Measurements from ENCODE around the gene FDX2. TPM values are rescaled to one million over a fixed set of nuclear protein-coding genes. Genes with fewer than 3 reads are reported as not detected.

FDX2 gene
- total and polyA plus RNA-seq, 2 of the 13 experiments (the other 11 are each of a cell fraction or from before 2014, with no cell fraction given), result 21.0 to 24.7 TPM

DNA sequence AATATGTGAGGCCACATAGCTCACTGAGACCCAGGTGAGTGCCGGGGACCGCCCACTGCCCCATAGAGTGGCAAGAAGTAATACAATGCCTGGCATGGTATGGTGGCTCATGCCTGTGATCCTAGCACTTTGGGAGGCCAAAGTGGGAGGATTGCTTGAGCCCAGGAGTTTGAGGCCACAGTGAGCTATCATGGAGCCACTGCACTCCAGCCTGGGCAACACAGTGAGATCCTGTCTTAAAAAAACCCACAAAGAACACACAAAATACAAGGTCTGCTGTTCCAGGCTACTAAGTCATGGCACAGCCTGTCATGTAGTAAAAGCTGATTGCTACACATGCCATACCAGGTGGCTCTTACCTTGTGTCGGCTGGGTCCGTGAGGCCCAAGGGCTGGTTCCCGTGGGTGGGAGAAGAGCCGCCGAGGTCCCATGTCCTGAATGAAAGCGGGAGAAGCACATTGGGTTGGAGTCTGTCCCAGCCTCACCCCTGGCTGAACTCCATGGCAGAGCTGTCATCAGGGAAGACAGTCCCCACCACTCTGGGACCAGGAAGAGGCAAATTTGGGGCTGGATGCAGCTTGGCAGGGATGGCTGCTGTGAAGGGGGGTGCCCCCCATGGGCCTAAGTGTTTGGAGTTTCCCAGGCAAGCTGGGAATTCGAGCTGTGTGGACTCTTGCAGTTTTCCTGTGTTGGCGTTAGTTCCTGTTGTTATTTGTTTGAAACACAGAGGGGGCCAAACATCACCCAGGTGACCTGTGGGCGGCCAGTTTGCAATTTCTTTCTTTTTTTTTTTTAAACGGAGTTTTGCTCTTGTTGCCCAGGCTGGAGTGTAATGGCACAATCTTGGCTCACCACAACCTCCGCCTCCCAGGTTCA lies 3.2 kb upstream of the FDX2 start:
- BruUV-seq (replicated peaks), result no TSS peak
- Histone ChIP-seq H2AFZ (ENCODE audit: low read length) (no peak overlapping the region), H3K27ac (ENCODE audit: extremely low read length, insufficient read depth, low read length) (no peak overlapping the region), H3K9ac (ENCODE audit: insufficient read depth, low read depth, low read length) (no peak overlapping the region), H3K9me3 (ENCODE audit: low read length) (no peaks in the 10 kb centered on the region), H3K4me3 (replicated peaks in 1 of 3; ENCODE audit: insufficient read depth in 1 of 3, low read depth in 2 of 3, low read length in 3 of 3) (no peak overlapping the region), H3K36me3 (replicated peaks in 1 of 2; ENCODE audit: control insufficient read depth in 1 of 2, insufficient read depth in 2 of 2, low read length in 2 of 2) (peaks cover 29 to 61% of the 10 kb centered on the region in 2 experiments), H3K79me2 (ENCODE audit: insufficient read depth, low read length) (peaks cover 5% of the 10 kb centered on the region), H3K4me1 (ENCODE audit: insufficient read depth, low read length) (peaks cover 17% of the 10 kb centered on the region), H3K4me2 (ENCODE audit: low read depth, low read length) (no peak overlapping the region), H4K20me1 (ENCODE audit: insufficient read depth, low read length) (no peaks in the 10 kb centered on the region; the same call in 1 of the 2 replicates), H3K27me3 (ENCODE audit: control insufficient read depth in 1 of 2, insufficient read depth in 2 of 2, low read length in 2 of 2) (no peaks in the 10 kb centered on the region; a peak in 1 of 5 replicates)
- CTCF ChIA-PET (ENCODE audit: low intra/inter-chr PET ratio, low total read pairs), result no interaction called here
- in situ Hi-C loops (cut with HindIII; ENCODE audit: extremely low pct_ligation_motif_present, low pct_unique_long_range_greater_than_20kb), result no loop called here
- ATAC-seq (no peak), FAIRE-seq (no peak), DNase-seq (ENCODE audit: low spot score) (no peak)
- intact Hi-C loops (cut with micrococcal nuclease; ENCODE audit: unreplicated experiment), result no loop called here
- POLR2A ChIA-PET, result interaction anchor here (5.1 kb wide), 1 partner anchor 15 kb away, joined by 24 read pairs; the partner anchor contains the start of gene RAVER1
- 93% methylated on average over 13 of the region's 13 CpGs for WGBS (ENCODE audit: low lambda C conversion rate)
- TF ChIP-seq, protein P1, sequence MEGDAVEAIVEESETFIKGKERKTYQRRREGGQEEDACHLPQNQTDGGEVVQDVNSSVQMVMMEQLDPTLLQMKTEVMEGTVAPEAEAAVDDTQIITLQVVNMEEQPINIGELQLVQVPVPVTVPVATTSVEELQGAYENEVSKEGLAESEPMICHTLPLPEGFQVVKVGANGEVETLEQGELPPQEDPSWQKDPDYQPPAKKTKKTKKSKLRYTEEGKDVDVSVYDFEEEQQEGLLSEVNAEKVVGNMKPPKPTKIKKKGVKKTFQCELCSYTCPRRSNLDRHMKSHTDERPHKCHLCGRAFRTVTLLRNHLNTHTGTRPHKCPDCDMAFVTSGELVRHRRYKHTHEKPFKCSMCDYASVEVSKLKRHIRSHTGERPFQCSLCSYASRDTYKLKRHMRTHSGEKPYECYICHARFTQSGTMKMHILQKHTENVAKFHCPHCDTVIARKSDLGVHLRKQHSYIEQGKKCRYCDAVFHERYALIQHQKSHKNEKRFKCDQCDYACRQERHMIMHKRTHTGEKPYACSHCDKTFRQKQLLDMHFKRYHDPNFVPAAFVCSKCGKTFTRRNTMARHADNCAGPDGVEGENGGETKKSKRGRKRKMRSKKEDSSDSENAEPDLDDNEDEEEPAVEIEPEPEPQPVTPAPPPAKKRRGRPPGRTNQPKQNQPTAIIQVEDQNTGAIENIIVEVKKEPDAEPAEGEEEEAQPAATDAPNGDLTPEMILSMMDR (CRISPR knock-in tag; IDR thresholded peaks at IDR 0.05), result no peak
- TF ChIP-seq, protein P2, sequence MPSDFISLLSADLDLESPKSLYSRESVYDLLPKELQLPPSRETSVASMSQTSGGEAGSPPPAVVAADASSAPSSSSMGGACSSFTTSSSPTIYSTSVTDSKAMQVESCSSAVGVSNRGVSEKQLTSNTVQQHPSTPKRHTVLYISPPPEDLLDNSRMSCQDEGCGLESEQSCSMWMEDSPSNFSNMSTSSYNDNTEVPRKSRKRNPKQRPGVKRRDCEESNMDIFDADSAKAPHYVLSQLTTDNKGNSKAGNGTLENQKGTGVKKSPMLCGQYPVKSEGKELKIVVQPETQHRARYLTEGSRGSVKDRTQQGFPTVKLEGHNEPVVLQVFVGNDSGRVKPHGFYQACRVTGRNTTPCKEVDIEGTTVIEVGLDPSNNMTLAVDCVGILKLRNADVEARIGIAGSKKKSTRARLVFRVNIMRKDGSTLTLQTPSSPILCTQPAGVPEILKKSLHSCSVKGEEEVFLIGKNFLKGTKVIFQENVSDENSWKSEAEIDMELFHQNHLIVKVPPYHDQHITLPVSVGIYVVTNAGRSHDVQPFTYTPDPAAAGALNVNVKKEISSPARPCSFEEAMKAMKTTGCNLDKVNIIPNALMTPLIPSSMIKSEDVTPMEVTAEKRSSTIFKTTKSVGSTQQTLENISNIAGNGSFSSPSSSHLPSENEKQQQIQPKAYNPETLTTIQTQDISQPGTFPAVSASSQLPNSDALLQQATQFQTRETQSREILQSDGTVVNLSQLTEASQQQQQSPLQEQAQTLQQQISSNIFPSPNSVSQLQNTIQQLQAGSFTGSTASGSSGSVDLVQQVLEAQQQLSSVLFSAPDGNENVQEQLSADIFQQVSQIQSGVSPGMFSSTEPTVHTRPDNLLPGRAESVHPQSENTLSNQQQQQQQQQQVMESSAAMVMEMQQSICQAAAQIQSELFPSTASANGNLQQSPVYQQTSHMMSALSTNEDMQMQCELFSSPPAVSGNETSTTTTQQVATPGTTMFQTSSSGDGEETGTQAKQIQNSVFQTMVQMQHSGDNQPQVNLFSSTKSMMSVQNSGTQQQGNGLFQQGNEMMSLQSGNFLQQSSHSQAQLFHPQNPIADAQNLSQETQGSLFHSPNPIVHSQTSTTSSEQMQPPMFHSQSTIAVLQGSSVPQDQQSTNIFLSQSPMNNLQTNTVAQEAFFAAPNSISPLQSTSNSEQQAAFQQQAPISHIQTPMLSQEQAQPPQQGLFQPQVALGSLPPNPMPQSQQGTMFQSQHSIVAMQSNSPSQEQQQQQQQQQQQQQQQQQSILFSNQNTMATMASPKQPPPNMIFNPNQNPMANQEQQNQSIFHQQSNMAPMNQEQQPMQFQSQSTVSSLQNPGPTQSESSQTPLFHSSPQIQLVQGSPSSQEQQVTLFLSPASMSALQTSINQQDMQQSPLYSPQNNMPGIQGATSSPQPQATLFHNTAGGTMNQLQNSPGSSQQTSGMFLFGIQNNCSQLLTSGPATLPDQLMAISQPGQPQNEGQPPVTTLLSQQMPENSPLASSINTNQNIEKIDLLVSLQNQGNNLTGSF (CRISPR knock-in tag; IDR thresholded peaks at IDR 0.05), result no peak
- TF ChIP-seq NKX3-1 (CRISPR knock-in tag; IDR thresholded peaks at IDR 0.05) (no peak), NR2F1 (CRISPR knock-in tag; IDR thresholded peaks at IDR 0.05) (no peak), ZFP36L2 (CRISPR knock-in tag; IDR thresholded peaks at IDR 0.05) (no peak), ZNF879 (CRISPR knock-in tag; IDR thresholded peaks at IDR 0.05) (no peak), PTBP1 (IDR thresholded peaks at IDR 0.05; ENCODE audit: low read depth, low read length, poor library complexity, severe bottlenecking) (no peak), RAD21 (CRISPR knock-in tag; IDR thresholded peaks at IDR 0.05) (no peak), PAWR (CRISPR knock-in tag; IDR thresholded peaks at IDR 0.05; ENCODE audit: borderline replicate concordance) (no peak), ZSCAN30 (CRISPR knock-in tag; IDR thresholded peaks at IDR 0.05) (no peak), FOXM1 (CRISPR knock-in tag; IDR thresholded peaks at IDR 0.05) (no peak), ZBTB42 (CRISPR knock-in tag; IDR thresholded peaks at IDR 0.05) (no peak)
- TF ChIP-seq, protein P3, sequence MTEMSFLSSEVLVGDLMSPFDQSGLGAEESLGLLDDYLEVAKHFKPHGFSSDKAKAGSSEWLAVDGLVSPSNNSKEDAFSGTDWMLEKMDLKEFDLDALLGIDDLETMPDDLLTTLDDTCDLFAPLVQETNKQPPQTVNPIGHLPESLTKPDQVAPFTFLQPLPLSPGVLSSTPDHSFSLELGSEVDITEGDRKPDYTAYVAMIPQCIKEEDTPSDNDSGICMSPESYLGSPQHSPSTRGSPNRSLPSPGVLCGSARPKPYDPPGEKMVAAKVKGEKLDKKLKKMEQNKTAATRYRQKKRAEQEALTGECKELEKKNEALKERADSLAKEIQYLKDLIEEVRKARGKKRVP (CRISPR knock-in tag; IDR thresholded peaks at IDR 0.05), result no peak
- TF ChIP-seq, protein P4, sequence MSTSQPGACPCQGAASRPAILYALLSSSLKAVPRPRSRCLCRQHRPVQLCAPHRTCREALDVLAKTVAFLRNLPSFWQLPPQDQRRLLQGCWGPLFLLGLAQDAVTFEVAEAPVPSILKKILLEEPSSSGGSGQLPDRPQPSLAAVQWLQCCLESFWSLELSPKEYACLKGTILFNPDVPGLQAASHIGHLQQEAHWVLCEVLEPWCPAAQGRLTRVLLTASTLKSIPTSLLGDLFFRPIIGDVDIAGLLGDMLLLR (CRISPR knock-in tag; IDR thresholded peaks at IDR 0.05), result no peak
- TF ChIP-seq, protein P5, sequence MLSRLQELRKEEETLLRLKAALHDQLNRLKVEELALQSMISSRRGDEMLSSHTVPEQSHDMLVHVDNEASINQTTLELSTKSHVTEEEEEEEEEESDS (CRISPR knock-in tag; IDR thresholded peaks at IDR 0.05; ENCODE audit: borderline replicate concordance), result no peak
